SK-N-DZ (cell line): Measurements from ENCODE around the gene EFHD1.
"Not testable (repeated sequence)": the region's sequence is repeated elsewhere in the genome, so short reads cannot be mapped to it uniquely, and the experiment has no call there.

Source experiments
- DNase-seq: peaks from one replicate; pipeline ENCODE4 v3.0.0-alpha.2; 2015; ENCODE audit warnings: low spot score

The EFHD1 gene

DNA sequence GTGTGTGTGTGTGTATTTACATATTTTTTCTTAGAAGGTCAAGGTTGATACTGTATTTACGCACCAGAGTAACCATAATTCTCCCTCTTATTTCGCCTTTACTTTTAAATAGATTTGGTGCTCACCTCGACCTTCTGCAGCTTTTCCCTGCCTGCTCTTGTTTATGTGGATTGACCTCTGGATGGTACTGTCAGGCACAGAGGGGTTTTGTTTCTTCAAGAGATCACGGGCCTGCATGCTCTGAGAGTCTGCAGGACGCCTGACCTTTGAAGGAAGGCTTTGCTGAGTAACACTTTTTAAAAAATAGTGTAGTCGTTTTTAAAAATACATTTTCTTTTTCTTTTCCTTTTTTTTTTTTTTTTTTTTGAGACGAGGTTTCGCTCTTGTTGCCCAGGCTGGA, 18.1 kb upstream of the EFHD1 start:
- DNase-seq: no peak

DNA sequence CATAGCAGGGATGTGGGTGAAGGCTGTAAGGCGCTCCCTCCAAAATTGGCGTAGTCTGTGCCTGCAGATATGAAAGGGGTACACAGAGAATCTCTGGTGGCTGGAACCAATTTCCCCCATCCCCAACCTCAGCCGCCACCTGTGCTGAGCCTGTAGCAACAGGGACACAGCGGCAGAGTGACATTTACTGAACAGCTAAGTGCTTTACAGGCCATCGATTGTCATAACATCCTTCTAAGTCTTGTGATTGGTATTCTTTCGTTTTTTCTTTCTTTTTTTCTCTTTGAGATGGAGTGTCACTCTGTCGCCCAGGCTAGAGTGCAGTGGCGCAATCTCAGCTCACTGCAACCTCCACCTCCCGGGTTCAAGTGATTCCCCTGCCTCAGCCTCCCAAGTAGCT, 12.2 kb upstream of the EFHD1 start:
- no peak for DNase-seq

DNA sequence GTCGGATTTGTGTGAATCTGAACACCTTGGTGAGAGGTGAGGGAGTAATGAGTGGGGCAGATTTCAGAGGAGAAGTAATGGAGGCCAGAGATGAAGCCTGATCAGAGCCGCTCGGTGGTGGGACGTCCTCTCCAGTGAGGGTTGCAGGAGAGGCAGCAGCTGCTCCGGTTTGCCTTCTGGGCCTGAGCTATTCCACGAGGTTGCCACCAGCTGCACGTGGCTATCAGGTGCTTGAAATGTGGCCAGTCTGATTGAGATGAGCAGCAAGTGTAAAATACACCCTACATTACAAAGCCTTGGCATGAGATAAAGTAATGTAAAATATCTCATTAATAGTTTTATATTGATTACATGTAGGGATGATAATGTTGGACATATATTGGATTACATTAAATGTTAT, 10.8 kb upstream of the EFHD1 start:
- DNase-seq: no peak

DNA sequence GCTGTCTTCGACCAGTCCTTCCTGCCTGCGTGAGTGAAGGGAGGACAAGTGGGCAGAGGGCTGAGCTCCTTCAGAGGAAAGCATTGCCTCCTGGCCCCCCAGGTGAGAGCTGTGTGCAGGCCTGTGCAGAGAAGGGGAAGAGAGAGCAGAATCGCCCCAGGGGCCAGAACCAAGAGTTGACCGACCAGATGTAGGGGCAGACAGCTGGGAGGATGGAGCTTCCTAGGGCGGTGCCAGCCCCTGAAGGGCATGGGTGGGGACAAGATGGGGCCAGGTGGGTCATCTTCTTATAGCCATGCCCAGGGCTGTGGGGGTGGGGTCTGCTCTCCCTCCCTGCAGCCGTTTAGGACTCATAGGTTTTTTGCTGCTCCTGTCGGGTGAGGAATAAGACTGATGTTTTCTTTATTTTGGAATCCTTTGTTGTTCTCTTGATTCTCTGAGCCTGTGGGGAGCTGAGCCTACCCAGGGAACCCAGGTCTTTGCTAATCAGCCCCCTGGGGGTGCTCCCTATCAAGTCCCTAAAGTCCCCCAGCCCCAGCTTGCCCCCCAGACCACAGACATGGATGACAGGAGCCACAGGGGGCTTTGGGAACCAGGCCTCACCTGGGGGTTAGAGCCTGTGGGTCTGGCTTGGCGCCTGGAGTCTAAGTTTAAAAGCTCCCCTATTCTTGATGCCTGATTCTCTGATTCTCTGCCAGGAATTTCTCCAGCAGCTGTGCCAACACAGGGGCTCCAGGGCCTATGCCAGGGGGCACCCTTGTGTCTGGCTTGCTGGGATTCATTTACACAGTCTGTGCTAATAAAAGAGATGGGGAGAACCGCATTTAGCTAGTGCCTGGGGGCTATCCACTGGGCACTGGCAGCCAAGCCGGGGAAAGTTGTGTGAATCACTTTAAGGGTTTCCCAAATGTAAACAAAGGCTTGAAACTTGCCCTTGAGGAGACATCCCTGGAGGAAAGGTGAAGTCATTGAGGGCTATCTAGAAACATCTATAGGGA, 9.3 kb upstream of the EFHD1 start:
- DNase-seq: no peak

DNA sequence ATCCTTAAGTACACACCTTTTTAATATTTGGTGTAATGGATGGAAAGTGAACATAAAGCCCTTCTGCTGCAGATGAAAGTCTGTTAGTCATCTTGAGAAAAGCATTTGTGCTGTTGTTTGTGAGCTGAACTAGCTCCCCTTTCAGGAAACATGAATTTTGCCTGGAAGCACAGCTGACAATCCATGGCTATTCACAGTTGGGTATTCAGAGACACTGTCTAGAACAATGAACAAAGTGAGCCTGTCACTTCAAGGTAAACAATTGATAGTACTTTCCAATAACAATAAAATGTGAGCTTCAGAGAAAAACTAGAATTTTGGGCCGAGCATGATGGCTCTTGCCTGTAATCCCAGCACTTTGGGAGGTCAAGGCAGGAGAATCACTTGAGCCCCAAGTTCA, 6.8 kb upstream of the EFHD1 start:
- no peak for DNase-seq

DNA sequence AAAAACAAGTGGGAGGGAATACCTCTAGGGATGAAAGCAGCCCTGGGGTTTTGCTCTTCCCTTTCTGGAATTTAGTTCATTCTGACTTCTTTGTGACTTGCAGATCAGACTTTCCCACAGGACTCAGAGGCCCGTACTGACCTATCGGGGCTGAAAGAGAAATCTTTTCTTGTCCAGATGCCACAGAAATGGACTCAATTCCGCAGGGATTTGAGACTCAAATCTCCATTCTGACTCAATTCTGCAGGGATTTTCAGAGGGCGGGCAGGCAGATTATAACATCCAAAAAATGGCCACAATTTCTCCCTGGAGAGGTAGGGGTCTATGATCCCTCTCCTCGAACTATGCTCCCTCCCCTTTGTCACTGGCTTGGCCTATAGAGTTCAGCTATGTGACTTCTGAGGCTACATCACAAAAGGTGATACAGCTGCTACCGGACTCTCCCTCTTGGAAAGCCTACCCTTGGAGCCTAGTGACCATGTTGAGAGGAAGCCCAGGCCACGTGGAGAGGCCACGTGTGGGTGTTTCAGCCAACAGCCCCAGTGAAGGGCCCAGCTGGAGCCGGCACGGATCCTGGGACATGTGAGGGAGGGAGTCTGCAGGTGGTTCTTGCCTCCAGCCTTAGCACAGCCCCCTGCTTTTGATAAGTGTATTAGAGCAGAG, 4.8 kb upstream of the EFHD1 start:
- no peak for DNase-seq

DNA sequence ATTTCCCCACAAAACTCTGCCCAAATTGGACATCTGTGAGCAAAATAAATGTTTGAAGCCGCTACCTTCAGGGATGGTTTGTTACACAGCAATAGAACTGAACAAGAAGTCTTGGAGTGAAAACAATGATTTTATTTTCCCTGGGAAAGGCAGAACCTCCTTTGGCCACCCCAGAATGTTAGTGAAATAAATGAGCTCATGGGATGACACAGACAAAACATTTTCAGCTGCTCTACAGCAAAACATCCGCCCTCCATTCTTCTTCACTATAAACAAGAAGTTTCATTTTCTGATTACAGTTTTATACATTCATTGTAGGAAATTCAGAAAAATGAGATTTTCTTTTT, 4.3 kb upstream of the EFHD1 start:
- no peak for DNase-seq

DNA sequence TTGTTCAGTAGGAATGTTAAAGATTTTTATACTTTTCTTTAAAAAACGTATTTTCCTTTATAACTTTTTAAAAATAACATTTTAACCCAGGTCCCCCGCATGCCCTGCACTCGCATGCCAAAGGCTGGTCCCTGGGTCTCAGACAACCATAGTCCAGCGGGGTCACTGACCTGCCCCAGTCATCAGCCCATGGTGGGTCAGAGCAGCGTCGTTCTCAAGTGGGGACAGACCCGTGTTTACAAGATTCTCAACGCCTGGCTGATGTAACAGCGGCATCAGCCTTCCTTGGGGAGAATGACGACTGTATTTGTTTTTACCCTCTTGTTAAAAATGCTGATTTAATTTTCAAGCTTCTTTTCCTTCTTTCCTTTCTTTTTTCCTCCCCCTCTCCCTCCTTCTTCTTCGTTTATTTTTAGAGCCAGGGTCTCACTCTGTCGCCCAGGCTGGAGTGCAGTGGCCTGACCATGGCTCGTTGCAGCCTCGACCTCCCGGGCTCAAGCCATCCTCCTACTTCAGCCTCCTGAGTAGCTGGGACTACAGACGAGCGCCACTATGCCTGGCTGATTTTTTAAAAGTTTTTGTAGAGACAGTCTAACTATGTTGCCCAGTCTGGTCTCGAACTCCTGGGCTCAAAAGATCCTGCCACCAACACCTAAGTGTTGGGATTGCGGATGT, 1.0 kb upstream of the EFHD1 start:
- no peak for DNase-seq

DNA sequence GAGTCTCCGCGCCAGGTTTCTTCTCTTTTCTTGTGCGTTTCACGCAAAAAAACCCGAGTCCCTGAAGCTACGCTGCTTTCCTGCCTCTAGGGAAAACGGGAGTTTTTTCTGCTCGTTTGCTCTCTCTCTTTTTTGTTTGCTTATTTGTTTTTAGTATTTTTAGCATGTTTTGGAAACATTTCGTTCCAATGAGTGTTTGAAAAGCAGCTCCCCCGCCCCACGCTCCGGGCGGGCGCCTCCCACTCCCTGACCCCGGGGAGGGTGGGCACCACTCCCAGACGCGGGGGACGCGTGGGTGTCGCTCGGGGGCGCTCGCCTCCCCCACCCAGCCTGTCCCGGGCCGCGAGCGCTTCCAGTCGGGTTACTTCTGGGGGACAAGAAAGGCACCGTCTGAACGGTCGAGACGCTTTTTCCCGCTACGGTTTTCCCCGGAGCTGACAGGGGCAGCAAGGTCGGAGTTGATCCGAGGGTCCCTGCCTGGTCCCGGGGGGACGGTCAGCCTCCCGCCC, 446 bp upstream of the EFHD1 start:
- no peak for DNase-seq

DNA sequence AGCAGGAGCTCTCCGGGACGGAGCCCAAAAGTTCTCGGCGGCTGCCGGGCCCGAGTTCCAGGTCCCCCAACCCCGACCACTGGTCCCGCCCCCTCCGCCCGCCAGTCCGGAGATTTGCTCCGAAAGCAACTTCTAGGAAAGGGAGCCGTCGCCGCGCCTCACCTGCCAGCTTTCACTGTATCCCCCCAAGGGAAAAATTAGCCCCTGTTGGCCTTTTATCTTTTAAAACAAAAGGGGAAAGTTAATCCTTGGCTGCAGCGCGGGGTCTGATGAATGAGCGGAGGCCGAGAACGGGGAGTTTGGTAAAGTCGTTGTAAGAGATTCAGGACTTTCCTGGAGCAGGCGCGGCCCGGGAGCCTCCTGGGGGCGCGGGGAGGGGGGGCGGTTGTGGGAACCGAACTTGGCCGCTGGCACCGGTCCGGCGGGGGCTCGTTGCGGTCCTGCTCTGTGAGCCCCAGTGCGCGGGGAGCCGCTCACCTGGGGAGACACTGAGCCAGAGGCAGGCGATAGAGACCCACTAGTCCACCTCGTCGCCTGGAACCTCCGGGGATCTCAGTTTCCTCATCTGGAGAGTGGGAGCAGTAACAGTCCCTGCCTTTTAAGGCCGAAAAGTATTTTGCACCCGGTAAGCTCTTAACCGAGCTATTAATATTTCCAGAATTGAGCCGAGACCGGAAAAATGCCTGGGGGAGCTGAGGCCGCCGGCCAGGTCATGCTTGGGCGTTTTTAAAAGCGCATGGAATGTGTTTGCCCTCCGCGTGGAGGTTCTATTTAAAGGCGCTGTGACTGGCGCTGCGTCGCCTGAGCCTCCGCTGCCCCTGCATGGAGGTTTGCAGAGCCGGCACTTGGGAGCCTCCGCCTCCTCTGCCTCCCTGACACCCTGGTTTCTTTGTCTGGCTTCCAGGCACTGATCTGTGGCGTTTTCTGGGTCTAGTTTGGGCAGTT, 1.1 kb downstream of the EFHD1 start:
- no peak for DNase-seq

DNA sequence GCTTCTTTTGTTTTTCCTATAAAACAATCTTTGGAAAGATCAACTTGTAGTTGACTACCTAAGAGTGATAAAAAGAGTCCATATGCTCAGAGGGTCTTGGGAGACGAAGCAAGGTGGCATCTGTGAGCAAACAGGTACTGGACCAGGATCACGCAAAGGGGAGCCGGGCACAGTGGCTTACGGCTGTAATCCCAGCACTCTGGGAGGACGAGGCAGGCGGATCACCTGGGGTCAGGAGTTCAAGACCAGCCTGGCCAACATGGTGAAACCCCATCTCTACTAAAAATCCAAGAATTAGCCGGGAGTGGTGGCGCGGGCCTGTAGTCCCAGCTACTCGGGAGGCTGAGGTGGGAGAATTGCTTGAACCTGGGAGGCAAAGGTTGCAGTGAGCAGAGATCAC, 2.0 kb downstream of the EFHD1 start:
- DNase-seq: not testable (repeated sequence)

DNA sequence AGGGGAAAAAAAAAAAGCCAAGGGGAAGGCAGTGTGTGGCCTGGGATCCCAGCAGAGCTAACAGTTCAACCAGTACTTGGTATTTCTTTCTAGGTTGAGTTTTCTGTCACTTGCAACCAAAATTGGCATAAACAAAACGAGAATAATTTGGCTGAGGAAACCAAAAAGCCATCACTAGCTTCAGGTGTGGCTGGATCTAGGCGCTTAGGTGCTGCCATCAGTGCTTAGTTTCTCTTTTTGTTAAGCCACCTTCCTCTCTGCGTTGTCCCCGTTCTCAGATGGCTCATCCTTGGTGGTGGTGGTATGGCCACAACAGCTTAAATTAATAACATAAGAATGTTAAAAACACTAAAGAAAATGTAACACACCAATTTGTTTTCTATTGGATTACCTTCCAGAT, 2.4 kb downstream of the EFHD1 start:
- DNase-seq: no peak

DNA sequence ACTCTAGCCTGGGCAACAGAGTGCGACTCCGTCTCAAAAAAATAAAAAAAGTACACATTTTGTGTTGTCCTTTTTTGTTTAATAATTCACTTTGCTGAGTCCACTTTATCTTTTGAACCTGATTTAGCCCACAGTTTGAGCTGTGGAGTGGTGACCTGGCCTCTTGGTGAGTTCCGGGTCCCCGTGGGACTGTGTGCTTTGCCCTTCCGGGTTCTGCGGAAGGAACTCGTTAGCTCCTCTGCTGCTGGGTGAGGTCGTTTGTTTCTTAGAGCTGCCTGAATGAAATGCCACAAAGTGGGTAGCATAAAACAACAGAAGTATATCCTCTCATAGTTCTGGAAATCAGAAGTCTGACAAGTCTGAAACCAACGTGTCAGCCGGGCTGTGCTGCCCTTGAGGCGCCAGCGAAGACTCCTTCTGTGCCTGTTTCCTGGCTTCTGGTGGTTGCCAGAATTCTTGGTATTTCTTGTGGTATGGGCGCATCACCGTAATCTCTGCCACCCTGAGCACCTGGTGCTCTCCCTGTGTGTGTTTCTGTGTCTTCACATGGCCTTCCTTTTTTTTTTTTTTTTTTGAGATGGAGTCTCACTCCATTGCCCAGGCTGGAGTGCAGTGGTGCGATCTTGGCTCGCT, 3.5 kb downstream of the EFHD1 start:
- no peak for DNase-seq

DNA sequence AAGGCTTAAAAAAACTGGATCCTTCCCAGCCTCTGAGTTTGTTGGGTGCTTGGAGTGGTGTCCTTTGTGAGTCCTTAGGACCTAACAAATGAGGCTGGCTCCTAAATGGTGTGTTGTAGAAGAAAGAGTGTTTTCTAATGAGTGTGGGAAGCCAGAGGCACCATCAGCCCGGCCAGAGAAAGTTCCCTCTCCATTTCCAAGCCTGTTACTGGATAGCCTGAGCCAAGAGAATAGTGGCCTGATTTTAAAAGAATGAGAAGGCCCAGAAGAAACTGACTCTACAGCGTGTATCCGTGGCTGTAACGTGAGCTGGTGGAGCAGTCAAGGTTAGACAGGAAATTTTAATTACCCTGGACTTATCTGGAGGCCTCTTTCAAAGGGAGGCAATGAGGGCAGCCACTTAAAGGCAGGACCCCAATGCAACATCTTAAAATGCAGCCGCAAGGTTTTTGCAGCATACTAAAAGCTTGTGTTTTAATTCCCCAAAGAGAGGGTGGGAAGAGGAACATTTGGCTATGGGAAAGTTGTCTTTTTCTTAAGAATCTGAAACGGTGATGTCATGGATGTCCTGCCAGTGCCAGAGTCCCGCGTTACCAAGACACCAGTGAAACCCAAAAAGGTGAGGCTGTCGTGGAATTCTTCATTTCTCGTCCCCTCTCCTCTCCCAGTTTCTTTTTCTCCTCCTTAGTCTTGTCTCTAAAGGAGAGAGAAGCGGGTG, 4.6 kb downstream of the EFHD1 start:
- no peak for DNase-seq

DNA sequence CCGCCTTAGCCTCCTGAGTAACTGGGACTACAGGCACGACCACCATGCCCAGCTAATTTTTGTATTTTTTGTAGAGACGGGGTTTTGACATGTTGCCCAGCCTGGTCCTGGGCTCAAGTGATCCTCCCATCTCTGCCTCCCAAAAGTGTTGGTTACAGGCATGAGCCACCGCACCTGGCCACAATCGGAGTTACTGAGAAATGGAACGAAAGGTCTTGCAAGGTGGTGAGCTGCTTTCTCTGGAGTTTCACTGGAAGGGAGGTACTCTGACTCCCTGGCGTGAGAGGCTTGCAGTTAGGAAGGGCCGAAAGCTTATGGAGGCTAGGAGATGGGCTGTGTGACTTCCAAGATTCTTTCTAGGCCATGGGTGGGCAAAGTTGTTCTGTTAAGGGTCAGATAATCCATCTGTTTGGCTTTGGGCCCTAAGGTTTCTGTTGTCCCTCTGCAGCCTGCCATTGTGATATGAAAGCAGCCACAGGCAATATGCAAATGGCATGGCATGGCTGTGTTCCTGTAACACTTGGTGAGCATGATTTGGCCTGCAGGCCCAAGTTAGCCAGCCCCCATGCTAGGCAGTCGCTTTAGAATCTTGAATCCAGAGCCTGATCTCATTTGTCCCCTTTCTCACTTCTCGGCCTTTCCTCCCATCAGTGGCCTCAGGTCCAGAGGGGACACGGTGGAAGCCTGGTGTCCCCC, 7.9 kb downstream of the EFHD1 start:
- DNase-seq: no peak

DNA sequence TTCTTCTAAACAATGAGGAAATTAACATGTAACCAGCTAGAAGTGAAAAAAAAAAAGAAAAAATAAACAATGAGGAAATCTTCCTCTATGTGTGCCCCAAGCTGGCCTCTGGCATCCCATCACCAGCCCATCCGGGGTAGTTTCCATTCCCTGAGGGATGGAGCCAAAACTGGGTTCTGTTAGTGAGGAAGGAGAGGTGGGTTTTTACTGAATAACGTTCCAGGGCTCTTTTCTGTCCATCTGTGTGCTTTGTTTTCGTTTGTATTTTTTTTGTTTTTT, 9.7 kb downstream of the EFHD1 start:
- DNase-seq: no peak

DNA sequence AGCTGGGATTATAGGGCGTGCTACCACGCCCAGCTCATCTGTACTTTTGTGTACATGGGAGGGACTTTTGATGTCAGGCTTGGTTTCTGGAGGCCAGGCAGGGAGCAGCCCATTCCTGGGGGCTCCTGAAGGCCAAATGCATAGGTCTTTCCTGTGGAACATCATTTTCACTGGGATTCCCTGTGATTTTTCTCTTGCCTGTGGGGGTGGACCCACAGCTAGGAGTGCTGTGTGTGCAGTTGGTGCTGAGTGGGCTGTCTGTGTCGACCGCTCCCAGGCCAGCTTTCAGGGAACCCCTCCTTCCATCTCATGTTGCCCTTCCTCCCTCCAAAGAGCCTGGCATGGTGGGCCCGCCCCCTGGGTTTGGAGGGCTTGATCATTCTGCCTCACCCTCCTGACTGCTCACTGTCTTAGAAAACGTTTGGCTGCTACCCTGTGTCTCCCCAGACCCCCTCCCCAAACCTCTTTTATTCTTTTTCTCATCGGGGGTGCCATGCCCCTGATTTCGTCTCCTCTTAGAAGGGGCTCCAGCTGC, 10.5 kb downstream of the EFHD1 start:
- no peak for DNase-seq

DNA sequence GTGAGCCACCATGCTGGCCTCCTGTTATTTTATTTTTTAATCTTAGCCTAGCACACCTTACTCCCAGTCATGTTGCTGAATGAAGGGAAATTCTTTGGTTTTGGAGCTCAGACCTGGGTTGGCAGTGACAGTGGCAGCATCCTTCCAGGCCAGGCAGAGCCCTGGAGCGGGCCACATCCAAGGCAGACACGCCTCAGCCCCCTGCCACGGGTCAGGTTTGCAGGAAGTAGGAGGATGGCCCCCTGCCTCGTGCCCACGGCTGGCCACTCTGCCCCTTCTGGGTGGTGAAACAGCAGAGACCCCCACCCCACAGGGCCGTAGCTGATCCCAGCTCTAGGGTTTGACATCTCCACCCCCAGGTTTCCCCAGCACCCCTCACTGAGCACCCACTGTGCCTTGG, 11.7 kb downstream of the EFHD1 start:
- no peak for DNase-seq

DNA sequence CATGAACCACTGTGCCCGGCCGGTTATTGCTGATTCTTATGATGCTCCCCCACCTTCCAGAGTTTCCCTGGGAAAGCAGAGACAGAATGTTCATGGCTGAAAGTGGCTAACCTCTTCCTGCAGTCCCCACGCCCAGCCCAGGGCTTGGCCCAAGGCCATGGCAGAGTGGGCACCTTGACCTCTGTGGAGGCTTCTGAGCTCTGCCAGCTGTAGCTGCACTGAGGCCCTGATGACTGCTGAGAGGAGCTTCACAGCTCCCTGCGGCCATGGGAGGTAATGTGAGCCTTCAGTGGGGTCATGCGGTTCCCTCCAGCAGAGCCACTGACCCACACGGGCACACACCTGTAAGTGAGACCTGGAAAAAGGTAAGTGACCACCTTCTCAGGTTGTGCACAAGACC, 13.3 kb downstream of the EFHD1 start:
- no peak for DNase-seq
